Ramos (cell line): ENCODE measurements around the gene ANKRD13D.

ENCODE experiments used
- in situ Hi-C: fragments of 300-500 bp; cut with MboI; formaldehyde crosslinking; loops from one replicate; pipeline ENCODE4 v1.14.3; 2022; ENCODE audit warnings: low sequenced_read_pairs; ENCODE audit not compliant: unreplicated experiment

The ANKRD13D gene

GRCh38 chr11:67282876-67283371 is 6.2 kb upstream of the ANKRD13D start:
- in situ Hi-C loops, result loop anchor here (10.0 kb wide), 1 partner anchor 202 kb away; the partner anchor contains the start of gene AIP

- in situ Hi-C loops, result loop anchor here (10.0 kb wide), 1 partner anchor 201 kb away; the partner anchor contains the start of gene AIP
Measured at GRCh38 chr11:67283481-67283963, 5.6 kb upstream of the ANKRD13D start.

- in situ Hi-C loops, result loop anchor here (10.0 kb wide), 1 partner anchor 200 kb away; the partner anchor contains the start of gene AIP
Measured at GRCh38 chr11:67284811-67285540, 4.1 kb upstream of the ANKRD13D start.

- in situ Hi-C loops, result loop anchor here (10.0 kb wide), 1 partner anchor 199 kb away; the partner anchor contains the start of gene AIP
Measured at GRCh38 chr11:67285541-67286498, 3.3 kb upstream of the ANKRD13D start.

GRCh38 chr11:67286621-67287333 is 2.3 kb upstream of the ANKRD13D start:
- in situ Hi-C loops, result loop anchor here (10.0 kb wide), 1 partner anchor 198 kb away; the partner anchor contains the start of gene AIP

GRCh38 chr11:67287355-67288197 is 1.5 kb upstream of the ANKRD13D start:
- in situ Hi-C loops, result loop anchor here (10.0 kb wide), 1 partner anchor 197 kb away; the partner anchor contains the start of gene AIP

GRCh38 chr11:67288198-67288451 is 978 bp upstream of the ANKRD13D start:
- in situ Hi-C loops, result loop anchor here (10.0 kb wide), 1 partner anchor 197 kb away; the partner anchor contains the start of gene AIP

GRCh38 chr11:67288452-67289225 is 464 bp upstream of the ANKRD13D start:
- in situ Hi-C loops, result loop anchor here (10.0 kb wide), 1 partner anchor 196 kb away; the partner anchor contains the start of gene AIP

GRCh38 chr11:67289651-67290479 is 762 bp downstream of the ANKRD13D start:
- in situ Hi-C loops, result loop anchor here (10.0 kb wide), 1 partner anchor 195 kb away; the partner anchor contains the start of gene AIP

GRCh38 chr11:67290801-67291200 is 1.7 kb downstream of the ANKRD13D start:
- in situ Hi-C loops, result no loop called here

- in situ Hi-C loops, result no loop called here
Measured at GRCh38 chr11:67291481-67292381, 2.6 kb downstream of the ANKRD13D start.

GRCh38 chr11:67292671-67293070 is 3.6 kb downstream of the ANKRD13D start:
- in situ Hi-C loops, result no loop called here

GRCh38 chr11:67293090-67293489 is 4.0 kb downstream of the ANKRD13D start:
- in situ Hi-C loops, result no loop called here

- in situ Hi-C loops, result no loop called here
Measured at GRCh38 chr11:67295846-67296245, 6.7 kb downstream of the ANKRD13D start.

GRCh38 chr11:67298786-67299185 is 9.7 kb downstream of the ANKRD13D start:
- in situ Hi-C loops, result no loop called here

- in situ Hi-C loops, result no loop called here
Measured at GRCh38 chr11:67299471-67300191, 10.5 kb downstream of the ANKRD13D start.
